NCI-H2107 treated with DMSO at 0.1 percent for 48 hours (cell line): ENCODE results near the gene CLEC14A.

ENCODE experiments used
- DNase-seq: peaks from one replicate; lab custom pipeline; 2025; ENCODE audit not compliant: unreplicated experiment; lab: John Stamatoyannopoulos, UW

CLEC14A gene, protein sequence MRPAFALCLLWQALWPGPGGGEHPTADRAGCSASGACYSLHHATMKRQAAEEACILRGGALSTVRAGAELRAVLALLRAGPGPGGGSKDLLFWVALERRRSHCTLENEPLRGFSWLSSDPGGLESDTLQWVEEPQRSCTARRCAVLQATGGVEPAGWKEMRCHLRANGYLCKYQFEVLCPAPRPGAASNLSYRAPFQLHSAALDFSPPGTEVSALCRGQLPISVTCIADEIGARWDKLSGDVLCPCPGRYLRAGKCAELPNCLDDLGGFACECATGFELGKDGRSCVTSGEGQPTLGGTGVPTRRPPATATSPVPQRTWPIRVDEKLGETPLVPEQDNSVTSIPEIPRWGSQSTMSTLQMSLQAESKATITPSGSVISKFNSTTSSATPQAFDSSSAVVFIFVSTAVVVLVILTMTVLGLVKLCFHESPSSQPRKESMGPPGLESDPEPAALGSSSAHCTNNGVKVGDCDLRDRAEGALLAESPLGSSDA

DNA sequence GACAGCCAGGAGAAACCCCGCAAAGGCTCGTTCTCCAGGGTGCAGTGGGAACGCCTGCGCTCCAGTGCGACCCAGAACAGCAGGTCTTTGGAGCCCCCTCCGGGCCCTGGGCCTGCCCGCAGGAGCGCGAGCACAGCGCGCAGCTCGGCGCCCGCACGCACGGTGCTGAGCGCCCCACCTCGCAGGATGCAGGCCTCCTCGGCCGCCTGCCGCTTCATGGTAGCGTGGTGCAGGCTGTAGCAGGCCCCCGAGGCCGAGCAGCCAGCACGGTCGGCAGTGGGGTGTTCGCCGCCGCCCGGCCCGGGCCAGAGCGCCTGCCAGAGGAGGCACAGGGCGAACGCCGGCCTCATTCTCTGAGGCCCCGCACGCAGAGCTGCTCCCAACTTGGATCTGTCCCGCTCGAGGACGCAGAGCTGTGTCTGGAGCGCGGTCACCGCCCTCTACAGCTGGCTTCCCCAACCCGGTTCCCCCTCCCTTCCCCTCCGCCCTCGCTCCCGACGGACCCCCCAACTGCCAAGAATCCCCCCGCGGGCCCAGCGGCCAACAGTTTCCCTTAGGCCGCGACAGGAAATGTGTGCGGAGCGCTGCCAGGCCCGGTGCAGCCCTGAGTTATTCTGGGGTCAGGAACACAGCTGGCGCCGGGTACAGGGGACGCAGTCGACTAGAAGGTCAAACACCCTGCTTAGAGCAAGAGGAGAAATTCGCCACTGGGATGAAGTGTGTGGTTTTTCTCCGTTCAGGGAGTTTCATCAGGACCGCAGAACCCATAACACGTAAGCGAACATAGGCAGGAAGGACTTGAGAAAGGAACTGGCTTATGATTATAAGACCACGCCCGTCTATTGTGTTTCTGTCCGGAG is at the start of gene CLEC14A:
Gene CLEC14A (minus strand): TSS at position 421 of the 860 bp plus-strand sequence. CDS start 71 bp downstream, at position 350.
- DNase-seq, result no peak

DNA sequence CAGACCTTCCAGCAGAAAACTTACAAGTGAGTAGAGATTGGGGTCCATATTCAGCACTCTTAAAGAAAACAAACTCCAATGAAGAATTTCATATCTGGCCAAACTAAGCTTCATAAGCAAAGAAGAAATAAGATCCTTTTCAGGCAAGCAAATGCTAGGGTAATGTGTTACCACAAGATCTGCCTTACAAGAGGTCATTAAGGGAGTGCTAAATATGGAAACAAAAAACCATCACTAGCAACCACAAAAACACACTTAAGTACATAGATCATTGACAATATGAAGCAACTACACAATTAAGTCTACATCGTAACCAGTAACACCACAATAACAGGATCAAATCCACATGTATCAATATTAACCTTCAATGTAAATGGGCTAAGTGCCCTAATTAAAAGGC is 47.1 kb upstream of the CLEC14A start:
- no peak for DNase-seq

DNA sequence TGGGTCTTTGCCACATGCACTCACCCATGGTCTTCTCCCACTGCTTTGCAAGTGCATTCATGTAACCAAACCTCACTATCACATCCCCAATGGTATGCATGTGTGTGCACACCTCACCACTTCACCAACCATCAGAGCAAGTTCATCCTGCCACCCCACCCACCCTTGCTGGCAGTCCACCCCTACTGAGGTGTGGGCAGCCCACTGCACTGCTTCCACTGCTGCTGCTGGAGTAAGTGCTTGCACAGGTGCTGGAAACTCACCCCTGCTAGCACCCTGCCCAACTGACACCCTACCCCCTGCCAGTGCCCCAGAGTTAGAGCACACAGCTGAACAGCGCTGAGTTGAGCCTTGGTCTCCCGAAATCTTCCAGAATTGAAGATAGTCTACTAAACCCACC is 46.1 kb upstream of the CLEC14A start:
- no peak for DNase-seq

GRCh38 chr14:38297681-38298080 is 41.8 kb upstream of the CLEC14A start:
- DNase-seq, result no peak

- no peak for DNase-seq
These were observed 36.0 kb upstream of the CLEC14A start for GRCh38 chr14:38291681-38292467.

DNA sequence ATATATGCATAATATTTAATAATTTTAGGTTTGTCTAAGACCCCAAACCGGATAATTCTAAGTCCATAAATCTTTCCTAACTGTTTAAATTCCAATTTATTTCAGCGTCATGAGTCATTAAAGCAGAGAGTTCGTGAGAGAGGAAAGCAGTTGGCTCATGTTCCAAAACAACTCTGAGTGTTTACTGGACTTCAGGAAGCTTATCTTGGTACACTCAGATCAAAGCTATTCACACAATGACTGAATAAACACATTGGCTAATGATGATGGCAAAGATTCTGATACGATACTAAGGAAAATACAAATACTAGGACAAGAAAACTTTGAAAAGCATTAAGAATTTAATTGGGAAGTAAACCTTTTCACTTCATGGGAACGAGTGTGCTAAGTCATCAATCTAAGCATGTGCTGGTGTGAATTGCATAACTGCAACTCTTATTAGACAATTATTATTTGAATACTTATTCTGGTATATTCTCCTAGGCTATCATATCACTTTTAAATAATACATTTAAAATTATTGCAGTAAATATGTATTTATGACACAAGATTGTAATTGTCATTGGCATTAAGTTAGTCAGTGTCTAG is 34.8 kb upstream of the CLEC14A start:
- no peak for DNase-seq

GRCh38 chr14:38286452-38286851 is 30.6 kb upstream of the CLEC14A start:
- no peak for DNase-seq

DNA sequence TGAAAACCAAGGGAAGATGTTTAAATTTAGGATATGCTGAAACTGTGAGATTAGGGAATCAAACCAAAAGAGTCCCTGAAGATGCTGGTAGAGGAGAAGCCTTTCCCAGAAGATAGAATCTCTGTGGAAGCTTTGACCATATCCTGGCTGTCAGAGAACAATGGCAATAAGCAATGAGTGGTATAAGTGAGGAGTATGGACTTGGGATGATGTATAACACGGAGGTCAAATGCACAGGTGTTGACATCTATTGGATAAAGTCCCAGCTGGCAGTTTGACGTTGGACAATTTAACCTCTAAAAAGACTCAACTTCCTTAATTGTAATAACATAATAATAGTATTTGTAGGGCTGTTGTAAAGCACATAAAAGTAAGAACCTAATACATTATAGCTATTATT is 30.1 kb upstream of the CLEC14A start:
- DNase-seq, result no peak

- no peak for DNase-seq
These were observed 27.0 kb upstream of the CLEC14A start for GRCh38 chr14:38282936-38283335.

DNA sequence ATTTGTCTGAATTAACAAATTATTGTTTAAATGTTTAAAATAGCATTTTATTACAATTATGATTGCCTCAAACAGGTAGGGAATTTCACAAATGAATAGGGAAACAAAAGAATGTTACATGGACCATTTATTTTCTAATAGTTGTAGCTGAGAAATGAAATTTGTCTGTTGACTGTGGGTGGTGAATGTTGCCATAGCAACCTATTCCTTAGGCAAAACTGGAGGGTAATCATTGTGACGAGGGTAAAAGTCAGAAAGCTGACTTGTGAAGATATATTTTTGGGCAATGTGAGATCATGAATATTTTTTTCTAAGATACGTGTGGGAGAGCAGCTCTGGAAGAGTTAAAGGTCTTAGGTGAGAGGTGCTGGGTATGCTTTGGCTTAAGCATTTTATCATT is 24.2 kb upstream of the CLEC14A start:
- DNase-seq, result no peak

DNA sequence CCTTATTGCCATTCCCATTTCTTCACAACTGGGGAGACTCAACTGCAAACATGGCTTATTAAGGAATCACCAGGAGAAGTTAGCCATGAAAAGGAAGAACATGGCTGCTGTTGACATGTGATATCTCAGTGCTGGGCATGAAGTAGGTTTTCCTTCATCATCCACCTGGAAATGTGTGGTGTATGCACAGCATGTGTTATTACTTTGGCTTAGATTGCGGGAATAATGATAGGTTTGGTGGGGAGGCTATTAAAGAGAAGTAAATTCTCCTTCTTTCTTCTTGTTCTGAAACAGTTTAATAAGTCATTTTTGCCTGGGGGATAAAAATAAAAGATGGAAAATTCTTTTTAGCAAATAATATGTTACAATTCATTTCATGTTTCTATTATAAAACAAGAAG is 23.7 kb upstream of the CLEC14A start:
- no peak for DNase-seq

- no peak for DNase-seq
These were observed 22.1 kb upstream of the CLEC14A start for GRCh38 chr14:38278035-38278434.

DNA sequence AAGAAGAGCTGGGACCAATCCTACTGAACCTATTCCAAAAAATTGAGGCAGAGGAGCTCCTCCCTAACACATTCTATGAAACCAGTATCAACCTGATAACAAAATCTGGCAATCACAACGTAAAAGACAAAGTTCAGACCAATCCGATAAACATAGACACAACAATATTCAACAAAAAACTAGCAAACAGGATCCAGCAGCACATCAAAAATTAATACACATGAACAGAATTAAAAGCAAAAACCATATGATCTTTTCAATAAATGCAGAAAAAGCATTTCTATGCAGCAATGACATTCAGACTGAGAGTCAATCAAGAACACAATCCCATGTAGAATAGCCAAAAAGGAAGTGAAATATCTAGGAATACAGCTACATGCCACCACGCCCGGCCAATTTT is 7.0 kb upstream of the CLEC14A start:
- DNase-seq, result no peak

GRCh38 chr14:38261620-38262019 is 5.7 kb upstream of the CLEC14A start:
- no peak for DNase-seq

GRCh38 chr14:38257507-38257906 is 1.6 kb upstream of the CLEC14A start:
- no peak for DNase-seq

DNA sequence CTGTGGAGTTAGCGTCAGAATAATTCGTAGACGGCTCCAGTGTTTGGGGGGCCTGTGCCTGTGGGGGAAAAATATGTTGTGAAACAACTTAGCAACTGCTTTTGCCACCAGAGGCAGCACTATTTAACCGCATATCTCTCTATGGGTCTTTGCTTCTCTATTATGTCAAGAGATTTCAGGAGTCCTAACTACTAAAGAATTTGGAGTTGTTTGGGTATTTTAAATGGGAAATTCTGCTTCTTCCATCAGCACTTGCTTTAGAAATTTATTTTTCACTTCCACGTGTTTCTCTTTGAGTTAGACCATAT is 594 bp upstream of the CLEC14A start:
- no peak for DNase-seq

DNA sequence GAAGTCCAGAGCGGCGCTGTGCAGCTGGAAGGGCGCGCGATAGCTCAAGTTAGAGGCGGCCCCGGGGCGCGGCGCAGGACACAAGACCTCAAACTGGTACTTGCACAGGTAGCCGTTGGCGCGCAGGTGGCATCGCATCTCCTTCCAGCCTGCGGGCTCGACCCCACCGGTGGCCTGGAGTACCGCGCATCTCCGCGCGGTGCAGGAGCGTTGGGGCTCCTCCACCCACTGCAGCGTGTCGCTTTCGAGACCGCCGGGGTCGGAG is 553 bp downstream of the CLEC14A start:
- DNase-seq, result no peak

- no peak for DNase-seq
These were observed 1.1 kb downstream of the CLEC14A start for GRCh38 chr14:38254571-38255407.

DNA sequence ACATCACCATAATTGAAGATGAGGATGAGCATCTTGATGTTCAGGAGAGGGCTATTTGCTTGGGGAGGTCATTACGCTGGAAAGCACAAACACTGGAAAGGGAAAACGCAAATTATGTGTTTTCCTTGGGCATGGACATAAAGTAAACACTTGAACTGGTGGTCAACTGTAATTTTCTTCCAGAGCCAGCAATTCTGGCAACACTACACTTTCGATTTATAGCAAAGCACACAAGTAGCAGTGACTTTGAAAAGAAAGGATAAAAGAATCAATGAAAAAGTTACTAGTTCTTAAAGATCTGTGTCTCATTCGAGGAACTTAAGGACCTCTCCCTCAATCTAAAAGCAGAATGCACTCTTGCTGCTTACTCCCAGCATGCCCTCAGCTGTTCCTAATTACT is 2.2 kb downstream of the CLEC14A start:
- DNase-seq, result no peak

DNA sequence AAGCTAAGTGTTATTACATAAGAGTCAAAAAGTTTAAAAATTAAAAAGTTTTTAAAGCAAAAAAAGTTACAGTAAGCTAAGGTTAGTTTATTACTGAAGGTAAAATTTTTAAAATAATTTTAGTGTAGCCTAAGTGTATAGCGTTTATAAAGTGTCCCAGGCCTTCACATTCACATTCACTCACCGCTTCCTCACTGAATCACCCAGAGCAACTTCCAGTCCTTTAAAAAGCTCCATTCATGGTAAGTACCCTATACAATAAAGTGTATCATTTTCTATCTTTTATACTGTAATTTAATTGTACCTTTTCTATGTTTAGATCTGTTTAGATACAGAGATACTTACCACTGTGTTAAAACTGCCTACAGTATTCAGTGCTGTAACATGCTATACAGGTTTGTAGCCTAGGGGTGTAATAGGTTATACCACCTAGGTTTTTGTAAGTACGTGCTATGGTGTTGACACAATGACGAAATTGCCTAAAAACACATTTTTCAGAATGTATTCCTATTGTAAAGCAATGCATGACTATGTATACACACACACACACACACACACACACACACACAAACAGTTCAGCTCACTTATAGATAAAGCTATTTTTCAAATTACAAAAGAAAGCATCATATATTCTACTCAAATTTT is 3.7 kb downstream of the CLEC14A start:
- DNase-seq, result no peak
